Left kidney (tissue), 8 donors: ENCODE data around the gene ANKRD36. TPM values are rescaled to one million over a fixed set of nuclear protein-coding genes. Genes with fewer than 3 reads are reported as not detected.
"Not testable (repeated sequence)": the region's sequence is repeated elsewhere in the genome, so short reads cannot be mapped to it uniquely, and the experiment has no call there.

Source experiments
- DNase-seq: peaks from one replicate; pipeline ENCODE4 v3.0.0-alpha.2; 2013
- long read RNA-seq, 8 donors: transcript quantifications; one replicate each; lab custom pipeline, GENCODE V29; 2026
- polyA plus RNA-seq: library from polyadenylated mRNA; unstranded; fragments of 120-200 nt; gene quantifications from one replicate; pipeline ENCODE4 v1.2.1, GENCODE V29; 2013; ENCODE audit not compliant: insufficient read length

Gene ANKRD36
- 29.6 TPM for polyA plus RNA-seq
- long read RNA-seq, donor 1 = 0 reads
- long read RNA-seq, donor 2, partial matches to known transcripts = 13 of 14 reads
- long read RNA-seq, donor 2, other reads (novel, unspliced or antisense) = 0 of 14 reads
- long read RNA-seq, donor 3, partial matches to known transcripts = 5 of 6 reads
- long read RNA-seq, donor 3, other reads (novel, unspliced or antisense) = 0 of 6 reads
- long read RNA-seq, donor 4, partial matches to known transcripts = 0 of 1 reads
- long read RNA-seq, donor 4, other reads (novel, unspliced or antisense) = 0 of 1 reads
- long read RNA-seq, donor 5 = 0 reads
- long read RNA-seq, donor 6, partial matches to known transcripts = 0 of 1 reads
- long read RNA-seq, donor 6, other reads (novel, unspliced or antisense) = 0 of 1 reads
- long read RNA-seq, donor 7, partial matches to known transcripts = 9 of 11 reads
- long read RNA-seq, donor 7, other reads (novel, unspliced or antisense) = 0 of 11 reads
- long read RNA-seq, donor 8 = 0 reads

DNA sequence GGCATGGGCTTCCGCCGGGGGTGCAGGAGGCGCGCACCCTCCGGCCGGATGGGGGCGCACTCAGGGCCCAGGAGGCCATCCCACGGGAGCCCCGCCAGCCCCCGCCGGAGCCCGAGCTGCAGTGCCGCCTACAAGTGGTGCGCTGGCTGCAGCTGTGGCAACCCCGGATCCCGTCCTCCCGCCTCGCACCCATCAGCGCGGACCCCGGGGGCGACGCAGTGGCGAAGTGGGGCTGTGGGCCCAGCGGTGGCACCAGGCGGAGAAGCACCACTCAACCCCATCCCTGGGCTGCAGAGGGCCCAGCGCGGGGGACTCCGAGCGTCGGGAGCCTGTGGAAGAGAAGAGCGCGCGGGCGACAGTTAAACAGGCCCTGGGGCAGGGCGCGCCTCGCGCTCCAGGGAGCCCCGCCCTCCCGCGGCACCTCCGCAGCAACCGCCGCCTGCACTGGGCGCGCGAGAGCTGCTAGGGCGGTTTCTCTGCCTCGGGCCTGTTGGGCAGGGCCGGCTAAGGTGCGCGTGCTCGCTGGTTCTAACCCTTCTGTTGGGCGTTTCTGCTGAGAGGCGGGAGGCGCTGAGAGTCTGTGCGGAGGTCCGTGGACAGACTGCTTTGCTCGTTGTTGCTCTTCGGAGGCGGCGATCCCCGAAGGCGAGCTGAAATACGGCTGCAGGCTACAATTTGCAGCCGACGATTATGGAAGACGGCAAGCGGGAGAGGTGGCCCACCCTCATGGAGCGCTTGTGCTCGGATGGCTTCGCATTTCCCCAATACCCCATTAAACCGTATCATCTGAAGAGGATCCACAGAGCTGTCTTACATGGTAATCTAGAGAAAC is at the start of gene ANKRD36:
Gene ANKRD36, plus strand, starts transcription at position 104 of the 832 bp plus-strand sequence. Its CDS starts 587 bp downstream, at position 691.
- DNase-seq = peak; percentile 76

DNA sequence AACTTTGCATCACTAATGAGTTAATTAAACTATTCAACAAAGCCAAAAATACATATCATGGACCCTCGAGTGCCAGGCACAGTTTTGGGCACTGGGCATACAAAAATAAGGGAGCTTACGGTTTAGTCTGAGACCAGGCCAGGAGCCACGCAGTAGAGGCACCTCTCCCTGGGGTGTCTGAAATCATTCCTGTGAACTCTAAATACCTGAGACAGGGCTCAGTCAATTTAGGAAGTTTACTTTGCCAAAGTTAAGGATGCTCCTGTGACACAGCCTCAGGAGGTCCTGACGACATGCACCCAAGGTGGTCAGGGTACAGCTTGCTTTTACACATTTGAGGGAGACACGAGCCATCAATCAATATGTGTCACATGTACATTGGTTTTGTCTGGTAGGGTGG is 46.9 kb upstream of the ANKRD36 start:
- DNase-seq = not testable (repeated sequence)

DNA sequence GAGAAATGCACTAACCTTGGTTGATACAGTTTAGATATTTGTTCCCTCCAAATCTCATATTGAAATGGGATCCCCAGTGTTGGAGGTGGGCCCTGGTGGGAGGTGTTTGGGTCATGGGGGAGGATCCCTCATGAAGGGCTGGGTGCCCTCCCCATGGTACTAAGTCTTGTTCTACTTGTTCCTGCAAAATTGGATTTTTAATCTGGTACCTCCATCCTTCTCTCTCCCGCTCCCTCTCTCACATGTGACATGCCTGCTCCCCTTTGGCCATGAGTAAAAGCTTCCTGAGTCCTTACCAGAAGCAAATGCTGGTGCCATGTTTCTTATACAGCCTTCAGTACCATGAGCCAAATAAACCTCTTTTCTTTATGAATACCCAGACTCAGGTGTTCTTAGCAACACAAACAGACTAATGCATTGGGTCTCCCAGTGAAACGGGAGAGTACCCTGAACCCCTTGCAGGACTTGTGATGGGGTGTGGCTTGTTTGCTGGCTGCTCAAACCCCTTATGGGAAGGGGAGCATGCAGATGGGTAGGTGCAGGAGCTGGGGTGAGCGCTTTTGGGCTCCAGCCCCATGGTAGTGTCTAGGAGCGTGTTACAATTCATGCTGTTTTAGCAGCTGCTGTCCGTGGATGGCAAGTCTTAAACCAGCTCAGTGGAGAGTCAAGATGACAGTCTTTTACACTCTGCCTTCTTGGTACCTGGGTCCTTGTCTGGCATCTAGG is 45.5 kb upstream of the ANKRD36 start:
- no peak for DNase-seq

DNA sequence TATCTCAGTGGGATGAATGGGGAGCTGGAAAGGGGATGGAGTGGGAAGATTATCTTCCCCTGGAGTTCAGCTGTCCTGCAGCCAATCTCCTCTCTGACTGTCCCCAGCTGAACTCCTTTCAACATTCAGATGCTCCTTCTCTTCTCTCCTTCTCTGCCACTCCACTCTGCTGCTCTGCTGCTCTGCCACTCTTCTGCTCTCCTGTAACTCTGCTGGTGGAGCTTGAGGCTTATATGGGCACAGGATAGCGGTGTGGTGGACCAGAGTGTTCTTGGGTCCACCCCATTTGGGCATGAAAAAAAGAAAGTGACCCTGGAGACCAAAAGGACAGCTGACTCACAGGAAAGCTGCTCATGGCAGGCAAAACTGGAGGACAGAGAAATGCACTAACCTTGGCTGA is 44.9 kb upstream of the ANKRD36 start:
- no peak for DNase-seq

- DNase-seq = not testable (repeated sequence)
Observed at GRCh38 chr2:97068722-97069121, 44.2 kb upstream of the ANKRD36 start.

- DNase-seq = not testable (repeated sequence)
Observed at GRCh38 chr2:97070915-97071314, 42.0 kb upstream of the ANKRD36 start.

DNA sequence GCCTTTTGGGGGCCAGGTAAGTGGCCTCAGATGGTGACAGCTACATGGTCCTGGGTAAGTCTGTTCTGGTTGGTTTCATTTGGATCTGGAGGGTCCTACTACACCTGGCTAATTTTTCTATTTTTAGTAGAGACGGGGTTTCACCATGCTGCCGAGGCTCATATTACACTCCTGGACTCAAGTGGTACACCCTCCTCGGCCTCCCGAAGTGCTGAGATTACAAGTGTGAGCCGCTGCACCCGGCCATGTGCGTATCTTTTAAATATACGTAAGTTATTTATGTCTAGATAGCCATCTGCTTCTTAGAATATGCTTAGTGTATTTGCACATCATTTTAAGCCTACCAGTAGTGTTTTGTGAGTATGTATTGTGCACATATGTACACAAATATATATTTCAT is 35.7 kb upstream of the ANKRD36 start:
- not testable (repeated sequence) for DNase-seq

- DNase-seq = not testable (repeated sequence)
Observed at GRCh38 chr2:97080855-97081254, 32.1 kb upstream of the ANKRD36 start.

DNA sequence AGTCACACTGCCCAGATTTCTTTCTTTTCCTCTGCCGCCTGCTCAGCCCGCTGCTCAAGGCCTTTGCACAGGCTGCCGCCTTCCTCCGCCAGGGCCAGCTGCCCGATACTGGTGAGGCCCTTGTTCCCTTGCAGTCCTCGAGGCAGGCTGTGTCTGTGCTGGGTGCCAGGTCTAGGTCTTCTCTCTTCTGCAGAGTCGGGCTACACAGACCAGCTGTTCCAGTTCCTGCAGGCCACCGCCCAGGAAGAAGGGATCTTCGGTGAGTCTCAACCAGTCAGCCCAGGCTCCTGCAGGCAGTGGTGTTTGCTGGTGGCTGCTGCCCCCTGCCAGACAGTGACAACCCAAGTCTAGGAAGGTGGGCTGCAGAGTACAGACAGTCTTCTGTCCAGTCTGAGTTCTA is 30.7 kb upstream of the ANKRD36 start:
- DNase-seq = not testable (repeated sequence)

DNA sequence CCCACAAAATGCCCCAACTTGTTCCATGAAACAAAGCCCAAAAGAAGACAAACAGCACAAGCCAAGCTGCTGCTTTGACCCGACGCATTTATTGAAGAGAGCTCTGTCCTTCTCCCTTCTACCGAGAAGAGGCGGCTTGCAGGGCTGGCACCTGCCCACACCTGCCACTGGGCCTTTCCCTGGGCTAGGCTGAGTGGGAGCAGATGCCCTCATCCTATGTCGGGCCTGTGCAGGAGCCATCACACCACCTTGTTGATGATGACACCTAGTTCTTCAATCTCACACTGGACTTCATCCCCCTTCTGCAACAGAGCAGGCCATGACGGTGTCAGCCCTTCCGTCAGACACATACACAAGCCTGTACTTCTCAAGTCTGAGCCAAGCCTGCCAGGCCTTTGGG is 29.4 kb upstream of the ANKRD36 start:
- not testable (repeated sequence) for DNase-seq

DNA sequence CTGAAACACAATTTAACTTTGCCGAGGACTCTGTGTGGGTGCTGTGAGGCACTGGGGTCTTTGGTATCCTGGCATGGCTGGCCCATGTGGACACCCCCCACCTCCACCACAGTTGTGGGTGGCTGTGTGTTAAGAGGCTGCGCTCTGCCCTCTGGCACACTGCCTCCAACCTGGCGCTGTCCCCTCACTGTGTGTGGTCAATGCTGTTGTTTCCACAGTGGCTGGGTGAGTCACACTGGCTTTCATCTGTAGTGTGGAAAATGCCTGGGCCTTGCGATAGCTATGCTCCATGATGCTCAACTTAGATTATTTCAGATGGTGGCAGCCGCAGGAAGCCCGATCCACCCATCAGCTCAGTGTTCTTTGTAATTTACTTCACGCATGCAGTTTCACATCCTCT is 27.9 kb upstream of the ANKRD36 start:
- not testable (repeated sequence) for DNase-seq

- DNase-seq = not testable (repeated sequence)
Observed at GRCh38 chr2:97088706-97089105, 24.2 kb upstream of the ANKRD36 start.

- DNase-seq = not testable (repeated sequence)
Observed at GRCh38 chr2:97092946-97093345, 20.0 kb upstream of the ANKRD36 start.

DNA sequence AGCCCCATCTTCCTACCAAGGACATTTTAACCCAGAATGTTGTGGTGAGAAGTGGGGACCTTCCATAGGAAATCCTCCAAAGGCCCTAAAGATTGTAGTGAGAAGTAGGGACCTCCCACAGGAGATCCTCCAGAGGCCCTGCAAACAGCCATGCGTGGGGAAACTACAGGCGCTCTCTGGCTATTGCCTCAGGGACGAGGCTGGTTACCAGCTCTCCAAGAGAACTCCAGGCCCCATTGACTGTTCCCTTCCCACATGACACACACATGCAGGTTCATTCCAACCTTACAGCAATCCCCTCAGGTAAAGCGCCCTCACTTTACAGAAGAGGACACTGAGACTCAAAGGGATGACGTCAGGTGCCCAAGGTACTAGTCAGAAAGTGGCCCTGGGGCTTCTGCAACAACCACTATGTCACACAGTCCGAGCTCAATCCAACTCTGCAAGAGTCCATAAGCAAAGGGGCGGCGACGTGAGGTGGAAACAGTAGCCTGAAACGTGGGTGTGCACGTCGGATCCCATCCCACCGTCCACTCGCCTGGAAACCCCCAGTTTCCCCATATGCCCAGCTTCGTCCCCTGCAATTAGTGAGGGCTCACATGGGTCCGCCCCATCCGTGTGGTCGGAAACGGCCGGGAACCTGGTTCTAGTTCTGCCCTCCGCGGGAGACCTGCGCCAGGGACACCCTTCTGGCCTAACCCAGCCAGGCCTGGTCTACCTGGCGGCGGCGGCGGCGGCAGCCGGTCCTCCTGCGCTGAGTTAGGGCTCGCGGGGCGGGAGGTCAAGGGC is 18.8 kb upstream of the ANKRD36 start:
- DNase-seq = not testable (repeated sequence)

DNA sequence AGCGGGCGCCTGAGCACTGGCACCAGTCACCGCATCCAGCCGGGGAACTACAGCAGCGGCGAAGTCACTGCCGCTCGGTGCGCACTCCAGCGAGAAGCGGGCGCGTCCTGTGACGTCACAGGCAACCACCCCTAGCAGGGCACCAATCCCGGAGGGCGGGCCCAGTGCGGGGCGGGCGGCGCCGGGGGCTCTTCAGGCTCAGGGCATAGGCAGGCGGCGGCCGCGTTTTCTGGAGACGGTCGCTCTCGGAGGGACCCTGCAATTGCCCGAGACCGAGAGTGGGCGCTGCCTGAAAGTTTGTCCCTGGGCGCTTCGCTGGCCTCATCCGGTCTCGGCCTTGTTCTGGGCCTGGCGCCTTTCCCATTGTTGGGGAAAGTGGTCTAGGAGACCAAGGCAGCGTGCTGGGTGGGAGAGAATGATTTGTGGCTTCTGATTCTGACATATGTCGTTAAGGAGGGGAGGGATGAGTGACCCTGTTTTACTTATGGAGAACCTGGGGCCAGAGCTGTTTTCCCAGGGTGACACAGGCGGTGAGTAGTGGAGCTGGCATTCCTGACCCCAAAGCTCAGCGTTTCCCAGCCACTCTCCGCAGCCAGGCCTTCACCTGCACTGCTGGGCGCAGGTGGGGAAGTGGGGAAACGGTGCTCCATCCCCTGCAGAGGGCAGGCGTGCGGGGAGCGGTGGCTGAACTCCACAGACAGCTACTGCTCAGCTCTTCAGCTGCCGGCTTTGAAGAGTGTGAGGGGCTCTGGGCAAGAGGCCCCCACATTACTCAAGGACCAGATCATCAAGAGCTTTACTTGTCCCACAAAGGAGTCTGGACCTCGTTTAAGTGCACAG is 18.0 kb upstream of the ANKRD36 start, which contains the start of gene FAHD2B:
Gene FAHD2B, minus strand, starts transcription at position 111 of the 840 bp plus-strand sequence. CDS start 3,176 bp downstream, outside the sequence.
- DNase-seq = peak; percentile 69

GRCh38 chr2:97095661-97096060 is 17.3 kb upstream of the ANKRD36 start:
- no peak for DNase-seq

DNA sequence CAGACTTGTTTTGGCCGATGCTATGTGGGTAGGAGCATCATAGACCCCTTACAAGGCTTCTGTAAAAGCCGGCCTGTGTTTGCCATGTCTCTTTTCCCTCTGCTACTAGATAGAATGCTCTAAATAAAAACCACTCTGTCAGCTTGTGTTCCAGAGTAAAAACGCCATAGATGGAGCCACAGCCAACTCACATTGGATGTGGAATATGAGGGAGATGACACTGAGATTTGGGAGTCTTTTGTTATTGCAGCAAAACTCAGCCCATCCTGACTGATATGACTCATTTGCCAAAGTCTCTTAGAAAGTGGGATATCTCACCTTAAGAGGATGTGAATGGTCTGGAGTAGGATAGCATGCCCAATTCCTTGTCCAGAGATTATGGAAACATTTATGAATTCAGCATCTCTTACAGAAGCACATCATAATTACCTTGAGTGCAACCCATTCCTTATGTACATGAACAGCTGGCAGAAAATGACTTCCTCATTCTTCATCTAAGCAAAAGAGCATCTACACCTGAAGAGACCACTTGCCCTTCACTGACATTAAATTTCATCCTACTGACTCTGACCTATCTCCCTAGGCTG is 14.1 kb upstream of the ANKRD36 start:
- not testable (repeated sequence) for DNase-seq

DNA sequence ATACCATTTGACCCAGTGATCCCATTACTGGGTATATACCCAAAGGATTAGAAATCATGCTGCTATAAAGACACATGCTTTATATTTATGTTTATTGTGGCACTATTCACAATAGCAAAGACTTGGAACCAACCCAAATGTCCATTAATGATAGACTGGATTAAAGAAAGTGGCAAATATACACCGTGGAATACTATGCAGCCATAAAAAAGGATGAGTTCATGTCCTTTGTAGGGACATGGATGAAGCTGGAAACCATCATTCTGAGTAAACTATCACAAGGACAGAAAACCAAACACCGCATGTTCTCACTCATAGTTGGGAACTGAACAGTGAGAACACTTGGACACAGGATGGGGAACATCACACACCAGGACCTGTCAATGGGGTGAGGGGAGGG is 6.1 kb upstream of the ANKRD36 start:
- not testable (repeated sequence) for DNase-seq

DNA sequence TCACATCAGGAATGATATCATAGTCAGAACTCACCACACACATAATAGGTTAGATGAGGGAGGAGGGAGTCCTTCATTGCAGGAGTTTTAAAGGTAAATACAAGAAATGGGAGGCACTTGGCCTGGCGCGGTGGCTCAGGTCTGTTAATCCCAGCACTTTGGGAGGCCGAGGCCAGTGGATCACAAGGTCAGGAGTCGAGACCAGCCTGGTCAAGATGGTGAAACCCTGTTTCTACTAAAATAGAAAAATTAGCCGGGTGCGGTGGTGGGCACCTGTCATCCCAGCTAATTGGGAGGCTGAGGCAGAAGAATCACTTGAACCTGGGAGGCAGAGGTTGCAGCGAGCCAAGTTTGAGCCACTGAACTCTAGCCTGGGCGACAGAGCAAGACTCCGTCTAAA is 1.7 kb upstream of the ANKRD36 start:
- not testable (repeated sequence) for DNase-seq
